Epithelial cell of proximal tubule (primary cell): Measurements from ENCODE around the gene BAIAP2L1. TPM values are rescaled to one million over a fixed set of nuclear protein-coding genes. Genes with fewer than 3 reads are reported as not detected.
"Not testable (repeated sequence)": the region's sequence is repeated elsewhere in the genome, so short reads cannot be mapped to it uniquely, and the experiment has no call there.

ENCODE experiments used
- DNase-seq: peaks from one replicate; pipeline ENCODE4 v3.0.0-alpha.2; 2011; ENCODE audit warnings: low read depth
- H3K4me3 ChIP-seq: 2 replicates; pipeline ENCODE4 v1.5.1; 2011; ENCODE audit warnings: low read depth, mild to moderate bottlenecking, low read length
- total RNA-seq: library from RNA; depleted of rRNA; stranded (reverse); fragments of >200 nt; gene quantifications from 2 replicates; pipeline ENCODE4 v1.2.3, GENCODE V29; 2015
- TF ChIP-seq, protein P1 (sequence below): conservative IDR thresholded peaks from 2 replicates; pipeline ENCODE4 v1.5.1; 2012; ENCODE audit warnings: low read depth, mild to moderate bottlenecking, low read length

Gene BAIAP2L1
- total RNA-seq, 1 donor from 2014 or later, result 46.8 TPM

DNA sequence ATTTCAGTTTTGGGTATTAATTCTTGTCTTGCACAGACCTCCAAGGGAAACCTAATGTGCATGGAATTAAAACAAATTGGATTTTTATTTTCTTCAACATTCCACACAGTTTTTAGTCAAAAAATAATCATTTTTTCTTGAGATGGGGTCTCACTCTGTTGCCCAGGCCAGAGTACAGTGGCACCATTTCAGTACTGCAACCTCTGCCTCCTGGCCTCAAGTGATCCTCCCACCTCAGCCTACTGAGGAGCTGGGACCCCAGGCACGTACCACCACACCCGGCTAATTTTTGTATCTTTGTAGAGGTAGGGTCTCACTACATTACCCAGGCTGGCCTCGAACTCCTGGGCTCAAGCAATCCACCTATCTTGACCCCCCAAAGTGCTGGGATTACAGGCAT lies 4.9 kb downstream of the BAIAP2L1 start:
- no peak for DNase-seq
- TF ChIP-seq, protein P1, sequence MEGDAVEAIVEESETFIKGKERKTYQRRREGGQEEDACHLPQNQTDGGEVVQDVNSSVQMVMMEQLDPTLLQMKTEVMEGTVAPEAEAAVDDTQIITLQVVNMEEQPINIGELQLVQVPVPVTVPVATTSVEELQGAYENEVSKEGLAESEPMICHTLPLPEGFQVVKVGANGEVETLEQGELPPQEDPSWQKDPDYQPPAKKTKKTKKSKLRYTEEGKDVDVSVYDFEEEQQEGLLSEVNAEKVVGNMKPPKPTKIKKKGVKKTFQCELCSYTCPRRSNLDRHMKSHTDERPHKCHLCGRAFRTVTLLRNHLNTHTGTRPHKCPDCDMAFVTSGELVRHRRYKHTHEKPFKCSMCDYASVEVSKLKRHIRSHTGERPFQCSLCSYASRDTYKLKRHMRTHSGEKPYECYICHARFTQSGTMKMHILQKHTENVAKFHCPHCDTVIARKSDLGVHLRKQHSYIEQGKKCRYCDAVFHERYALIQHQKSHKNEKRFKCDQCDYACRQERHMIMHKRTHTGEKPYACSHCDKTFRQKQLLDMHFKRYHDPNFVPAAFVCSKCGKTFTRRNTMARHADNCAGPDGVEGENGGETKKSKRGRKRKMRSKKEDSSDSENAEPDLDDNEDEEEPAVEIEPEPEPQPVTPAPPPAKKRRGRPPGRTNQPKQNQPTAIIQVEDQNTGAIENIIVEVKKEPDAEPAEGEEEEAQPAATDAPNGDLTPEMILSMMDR, result no peak
- H3K4me3 ChIP-seq, result no peak overlapping the region

GRCh38 chr7:98395481-98395880 lies 5.4 kb downstream of the BAIAP2L1 start:
- DNase-seq, result no peak
- TF ChIP-seq, protein P1, result no peak
- no peak overlapping the region for H3K4me3 ChIP-seq

- TF ChIP-seq, protein P1, result no peak
- H3K4me3 ChIP-seq, result no peak overlapping the region
- no peak for DNase-seq
Observed at GRCh38 chr7:98394377-98394836, 6.5 kb downstream of the BAIAP2L1 start.

DNA sequence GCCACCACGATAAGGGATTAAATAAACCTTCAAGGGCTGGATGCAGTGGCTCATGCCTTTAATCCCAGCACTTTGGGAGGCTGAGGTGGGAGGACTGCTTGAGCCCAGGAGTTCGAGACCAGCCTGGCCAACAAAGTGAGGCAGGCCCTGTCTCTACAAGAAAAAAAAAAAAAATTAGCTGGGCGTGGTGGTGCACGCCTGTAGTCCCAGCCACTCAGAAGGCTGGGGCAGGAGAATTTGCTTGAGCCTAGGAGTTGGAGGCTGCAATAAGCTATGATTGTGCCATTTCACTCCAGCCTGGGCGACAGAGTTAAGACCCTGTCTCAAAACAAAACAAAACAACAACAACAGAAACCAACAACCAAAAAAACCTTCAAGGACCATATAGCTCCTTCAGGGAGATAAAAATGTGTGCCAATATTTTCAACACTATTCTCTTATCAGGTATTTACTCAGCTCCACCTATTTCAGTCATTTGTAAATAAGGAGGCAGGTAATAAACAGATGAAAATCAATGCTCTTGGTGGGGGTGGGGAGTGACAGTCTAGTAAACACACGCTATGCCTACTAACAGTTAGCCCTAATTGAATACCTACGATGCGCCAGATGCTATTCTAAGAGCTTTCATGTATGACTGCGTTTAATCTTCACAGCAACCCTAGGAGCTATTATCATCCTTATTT lies 13.2 kb downstream of the BAIAP2L1 start:
- no peak for DNase-seq
- TF ChIP-seq, protein P1, result no peak
- no peak overlapping the region for H3K4me3 ChIP-seq

GRCh38 chr7:98387131-98387530 lies 13.8 kb downstream of the BAIAP2L1 start:
- DNase-seq, result no peak
- no peak overlapping the region for H3K4me3 ChIP-seq
- TF ChIP-seq, protein P1, result no peak

DNA sequence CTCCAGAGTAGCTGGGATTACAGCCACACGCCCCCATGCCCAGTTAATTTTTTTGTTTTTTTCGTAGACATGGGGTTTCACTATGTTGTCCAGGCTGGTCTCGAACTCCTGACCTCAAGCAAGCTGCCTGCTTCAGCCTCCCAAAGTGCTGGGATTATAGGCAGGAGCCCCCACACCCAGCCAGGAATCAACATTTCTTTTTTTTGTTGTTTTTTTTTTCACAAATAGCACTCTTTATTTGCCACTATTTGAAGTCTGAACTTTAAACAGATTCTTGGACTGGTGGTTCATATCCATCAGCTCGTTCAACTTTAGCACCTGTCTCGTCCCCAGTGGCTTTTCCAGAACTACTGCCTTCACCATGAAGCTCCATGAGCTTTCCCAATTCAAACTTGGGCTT lies 15.4 kb downstream of the BAIAP2L1 start:
- not testable (repeated sequence) for DNase-seq, H3K4me3 ChIP-seq

GRCh38 chr7:98378210-98378819 lies 22.6 kb downstream of the BAIAP2L1 start:
- no peak for DNase-seq
- TF ChIP-seq, protein P1, result no peak
- no peak overlapping the region for H3K4me3 ChIP-seq
